HCT116 (cell line): ENCODE measurements around the gene CPNE4.

ENCODE experiments used
- CEBPB ChIP-seq: IDR thresholded peaks from 2 replicates; pipeline ENCODE4 v1.6.1; 2012; ENCODE audit warnings: low read depth
- EGR1 ChIP-seq: IDR thresholded peaks from 2 replicates; pipeline ENCODE4 v1.6.1; 2012; ENCODE audit warnings: low read depth
- EZH2 ChIP-seq: fragments of 200-600 bp; sonication (generic); IDR thresholded peaks from 2 replicates; pipeline ENCODE4 v1.6.1; 2017; ENCODE audit warnings: antibody characterized with exemption, mixed run types
- EZH2phosphoT487 ChIP-seq: fragments of 200-600 bp; IDR thresholded peaks from 2 replicates; pipeline ENCODE4 v1.6.1; 2018; ENCODE audit warnings: antibody characterized with exemption, borderline replicate concordance
- JUND ChIP-seq: IDR thresholded peaks from 2 replicates; pipeline ENCODE4 v1.6.1; 2012
- POLR2AphosphoS5 ChIP-seq: IDR thresholded peaks from 2 replicates; pipeline ENCODE4 v1.6.1; 2011; ENCODE audit warnings: mild to moderate bottlenecking, low read depth, low read length, moderate library complexity
- RAD21 ChIP-seq: IDR thresholded peaks from 2 replicates; pipeline ENCODE4 v1.6.1; 2012; ENCODE audit warnings: low read depth, mild to moderate bottlenecking
- SIN3A ChIP-seq: IDR thresholded peaks from 2 replicates; pipeline ENCODE4 v1.6.1; 2012; ENCODE audit warnings: low read depth
- ZNF274 ChIP-seq: fragments of 200-500 bp; sonication (Bioruptor generic); IDR thresholded peaks from 2 replicates; pipeline ENCODE4 v1.6.1; 2014; ENCODE audit warnings: mild to moderate bottlenecking, low read depth, low read length, inconsistent platforms
- TF ChIP-seq, protein P1 (sequence below), 3 experiments: fragments of 200-600 bp in 1 of 3; sonication (generic) in 1 of 3; IDR thresholded peaks in 2 of 3; conservative IDR thresholded peaks in 1 of 3; 2 replicates each; pipeline ENCODE4 v1.5.1; 2012 to 2017; ENCODE audit warnings: low read depth in 2 of 3, low read length in 2 of 3, antibody characterized with exemption in 1 of 3, borderline replicate concordance in 1 of 3, control low read depth in 1 of 3, mild to moderate bottlenecking in 1 of 3, mixed read lengths in 1 of 3, mixed run types in 1 of 3, moderate library complexity in 1 of 3; ENCODE audit not compliant: insufficient read depth in 1 of 3
- TF ChIP-seq, protein P2 (sequence below): IDR thresholded peaks from 2 replicates; pipeline ENCODE4 v1.6.1; 2011; ENCODE audit warnings: mild to moderate bottlenecking, low read length, moderate library complexity; ENCODE audit not compliant: insufficient replicate concordance; ENCODE audit errors: extremely low read depth

DNA sequence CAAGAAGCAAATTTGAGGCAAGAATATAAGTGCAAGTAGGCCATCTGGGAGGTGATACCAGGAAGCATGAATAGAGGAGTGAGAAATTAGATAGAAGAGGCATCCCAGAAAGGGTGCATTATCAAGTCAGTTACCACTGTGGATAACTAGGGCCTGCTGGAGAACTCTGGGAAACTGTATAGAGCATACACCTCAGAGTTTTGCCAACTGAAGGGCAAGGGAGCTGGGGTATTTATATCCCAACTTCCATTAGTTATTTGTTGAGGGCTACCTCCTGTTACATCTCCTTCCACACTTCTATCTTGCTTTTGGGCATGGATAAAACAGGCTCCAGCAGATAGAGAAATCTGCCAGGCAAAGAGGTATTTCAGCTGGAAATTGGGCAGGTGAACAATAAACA lies 448.5 kb downstream of the CPNE4 start:
- TF ChIP-seq, protein P1, sequence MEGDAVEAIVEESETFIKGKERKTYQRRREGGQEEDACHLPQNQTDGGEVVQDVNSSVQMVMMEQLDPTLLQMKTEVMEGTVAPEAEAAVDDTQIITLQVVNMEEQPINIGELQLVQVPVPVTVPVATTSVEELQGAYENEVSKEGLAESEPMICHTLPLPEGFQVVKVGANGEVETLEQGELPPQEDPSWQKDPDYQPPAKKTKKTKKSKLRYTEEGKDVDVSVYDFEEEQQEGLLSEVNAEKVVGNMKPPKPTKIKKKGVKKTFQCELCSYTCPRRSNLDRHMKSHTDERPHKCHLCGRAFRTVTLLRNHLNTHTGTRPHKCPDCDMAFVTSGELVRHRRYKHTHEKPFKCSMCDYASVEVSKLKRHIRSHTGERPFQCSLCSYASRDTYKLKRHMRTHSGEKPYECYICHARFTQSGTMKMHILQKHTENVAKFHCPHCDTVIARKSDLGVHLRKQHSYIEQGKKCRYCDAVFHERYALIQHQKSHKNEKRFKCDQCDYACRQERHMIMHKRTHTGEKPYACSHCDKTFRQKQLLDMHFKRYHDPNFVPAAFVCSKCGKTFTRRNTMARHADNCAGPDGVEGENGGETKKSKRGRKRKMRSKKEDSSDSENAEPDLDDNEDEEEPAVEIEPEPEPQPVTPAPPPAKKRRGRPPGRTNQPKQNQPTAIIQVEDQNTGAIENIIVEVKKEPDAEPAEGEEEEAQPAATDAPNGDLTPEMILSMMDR (IDR thresholded peaks at IDR 0.05 in 2 of 3, conservative IDR thresholded peaks at IDR 0.05 in 1 of 3; ENCODE audit: borderline replicate concordance in 1 of 3, insufficient read depth in 1 of 3, low read depth in 2 of 3, low read length in 2 of 3), result no peak
- TF ChIP-seq EZH2 (no peak), ZNF274 (no peak), RAD21 (no peak), EZH2phosphoT487 (no peak), POLR2AphosphoS5 (no peak), JUND (no peak), CEBPB (no peak), SIN3A (no peak), EGR1 (no peak)
- TF ChIP-seq, protein P2, sequence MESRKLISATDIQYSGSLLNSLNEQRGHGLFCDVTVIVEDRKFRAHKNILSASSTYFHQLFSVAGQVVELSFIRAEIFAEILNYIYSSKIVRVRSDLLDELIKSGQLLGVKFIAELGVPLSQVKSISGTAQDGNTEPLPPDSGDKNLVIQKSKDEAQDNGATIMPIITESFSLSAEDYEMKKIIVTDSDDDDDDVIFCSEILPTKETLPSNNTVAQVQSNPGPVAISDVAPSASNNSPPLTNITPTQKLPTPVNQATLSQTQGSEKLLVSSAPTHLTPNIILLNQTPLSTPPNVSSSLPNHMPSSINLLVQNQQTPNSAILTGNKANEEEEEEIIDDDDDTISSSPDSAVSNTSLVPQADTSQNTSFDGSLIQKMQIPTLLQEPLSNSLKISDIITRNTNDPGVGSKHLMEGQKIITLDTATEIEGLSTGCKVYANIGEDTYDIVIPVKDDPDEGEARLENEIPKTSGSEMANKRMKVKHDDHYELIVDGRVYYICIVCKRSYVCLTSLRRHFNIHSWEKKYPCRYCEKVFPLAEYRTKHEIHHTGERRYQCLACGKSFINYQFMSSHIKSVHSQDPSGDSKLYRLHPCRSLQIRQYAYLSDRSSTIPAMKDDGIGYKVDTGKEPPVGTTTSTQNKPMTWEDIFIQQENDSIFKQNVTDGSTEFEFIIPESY, result no peak
